Suppressor macrophage treated with lipopolysaccharide for 4 hours (primary cell): ENCODE measurements around the gene C1orf74.

Experiments used
- DNase-seq: peaks from one replicate; pipeline ENCODE4 v3.0.0-alpha.2; 2020

C1orf74 gene

DNA sequence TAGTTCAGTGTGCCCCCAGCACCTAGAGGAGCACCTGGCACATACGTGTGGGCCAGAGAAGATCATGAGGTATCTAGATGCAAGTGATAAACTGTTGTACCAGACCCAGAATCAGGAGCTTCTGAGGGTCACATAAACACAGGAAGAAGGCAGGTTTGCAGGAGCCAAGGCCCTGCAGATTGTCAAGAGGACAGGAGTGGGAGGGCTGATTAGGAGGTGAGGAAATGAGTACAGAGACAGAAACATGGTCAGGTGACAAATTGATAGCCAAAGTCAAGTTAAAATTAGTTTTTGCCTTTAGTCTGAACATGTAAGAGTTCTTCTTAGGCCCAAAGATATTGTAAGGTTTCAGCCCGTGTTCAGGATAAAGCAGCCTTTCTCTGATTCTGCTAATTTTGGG, 42.5 kb downstream of the C1orf74 start:
- DNase-seq = no peak

DNA sequence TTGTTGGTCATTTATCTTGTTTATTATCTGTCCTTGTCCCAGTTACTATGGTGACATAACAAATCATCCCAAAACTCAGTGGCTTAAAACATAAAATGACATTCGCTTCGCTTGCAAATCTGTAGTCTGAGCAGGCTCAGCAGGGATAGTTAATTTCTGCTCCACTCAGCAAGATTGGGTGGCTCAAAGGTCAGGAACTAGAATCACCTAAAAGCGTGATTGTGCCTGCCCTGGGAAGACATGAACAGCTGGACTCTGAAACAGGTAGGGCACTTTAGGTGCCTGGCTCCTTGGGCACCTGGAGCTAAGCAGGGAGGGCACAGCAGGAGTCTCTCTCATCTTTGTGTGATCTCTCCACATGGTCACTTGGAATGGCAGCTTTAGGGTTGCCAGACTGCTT, 43.2 kb downstream of the C1orf74 start:
- no peak for DNase-seq

DNA sequence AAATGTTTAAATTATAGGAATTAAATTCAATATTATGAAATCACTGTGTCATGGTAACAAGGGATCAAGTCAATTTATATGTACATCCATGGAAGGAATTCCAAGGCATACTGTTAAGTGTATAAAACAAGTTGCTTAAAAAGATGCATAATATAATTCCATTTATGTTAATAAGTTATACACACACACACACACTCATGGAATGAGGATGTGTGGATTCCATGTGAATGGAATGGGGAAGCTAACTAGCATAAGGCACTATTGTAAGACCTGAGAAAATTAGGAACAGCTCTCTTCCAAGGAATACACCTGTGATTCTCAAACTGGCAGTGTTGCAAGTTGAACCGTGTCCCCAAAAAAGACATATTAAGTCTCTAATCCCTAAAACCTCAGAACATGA, 46.1 kb downstream of the C1orf74 start:
- DNase-seq = no peak

DNA sequence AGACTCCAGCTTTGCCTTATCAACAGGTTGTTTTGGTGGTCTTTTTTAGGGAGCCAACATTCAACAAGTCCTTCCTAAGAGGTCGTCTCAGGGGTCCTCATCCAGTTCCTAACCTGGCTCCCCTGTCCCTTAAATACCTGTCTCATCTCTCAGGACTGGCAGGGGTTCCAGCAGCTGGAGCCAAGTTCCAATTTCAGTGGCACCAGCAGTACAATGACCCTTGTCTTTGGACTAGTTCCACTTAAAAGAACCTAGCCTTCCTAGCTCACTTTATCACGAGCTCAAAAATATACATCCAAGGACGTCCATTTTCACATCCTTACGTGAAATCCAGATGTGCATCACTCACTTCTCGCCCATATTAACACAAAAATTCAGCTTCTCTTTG, 47.2 kb downstream of the C1orf74 start:
- no peak for DNase-seq

DNA sequence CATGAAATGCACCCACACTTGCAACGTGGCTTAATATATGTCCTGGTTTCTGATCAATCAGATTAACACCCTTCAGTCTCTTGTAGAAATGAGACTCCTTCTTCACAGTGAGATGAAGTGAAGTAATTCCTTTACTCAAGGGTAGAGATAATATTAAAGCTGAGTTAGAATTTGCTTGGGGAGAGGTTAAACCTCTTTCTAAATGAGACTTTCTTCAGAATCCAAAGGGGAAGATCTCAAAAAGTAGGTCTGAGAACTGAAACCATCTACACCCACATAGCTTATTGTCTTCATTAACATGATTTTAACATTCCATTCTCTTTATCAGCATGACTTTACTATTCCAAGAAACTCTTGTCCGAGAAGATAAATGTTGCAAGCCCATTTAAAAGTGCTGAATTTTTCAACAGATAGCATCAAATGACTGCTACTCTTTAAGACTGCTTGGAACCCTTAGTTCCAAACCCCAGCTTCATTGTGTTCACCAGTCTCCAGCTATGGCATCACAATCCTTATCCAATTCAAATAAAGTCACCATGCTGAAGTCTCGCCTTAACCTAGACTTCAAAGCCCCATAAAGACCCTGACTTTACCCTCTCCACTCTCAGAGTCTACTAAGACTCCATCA, 47.8 kb downstream of the C1orf74 start:
- peak; percentile 69 for DNase-seq

DNA sequence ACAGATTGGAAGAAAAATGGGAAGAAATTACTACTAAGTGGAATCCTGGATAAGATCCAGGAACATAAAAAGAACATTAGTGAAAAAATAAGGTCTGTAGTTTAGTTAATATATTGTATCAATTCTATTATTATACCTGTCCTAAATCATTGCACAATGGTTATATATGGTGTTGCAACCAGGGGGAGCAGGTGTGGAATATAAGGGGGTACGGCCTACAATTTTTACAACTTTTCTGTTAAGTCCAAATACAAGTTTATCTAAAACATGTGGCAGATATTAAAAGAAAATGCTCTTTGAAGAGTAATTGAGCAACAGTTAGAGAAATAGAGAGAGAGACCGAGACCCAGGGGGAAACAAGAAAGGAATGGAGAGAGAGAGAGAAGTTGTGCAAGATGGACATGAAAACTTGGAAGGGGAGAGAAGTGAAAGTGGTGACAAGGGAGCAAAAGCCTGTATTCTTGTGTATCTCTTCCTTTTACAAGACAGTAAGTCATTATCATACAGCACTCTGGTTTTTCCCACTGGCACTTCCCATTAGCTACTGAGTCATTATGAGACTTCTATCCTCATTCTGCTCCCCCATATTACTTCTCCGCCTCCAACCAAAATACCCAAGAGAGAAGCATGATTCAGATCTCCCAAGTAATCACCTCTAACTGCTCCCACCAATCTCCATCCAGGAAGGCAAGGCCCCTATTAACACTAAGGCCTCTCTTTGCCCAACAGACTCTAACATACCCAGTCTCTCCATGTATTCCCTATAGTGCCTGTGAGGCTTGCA, 50.8 kb downstream of the C1orf74 start:
- peak; percentile 96 for DNase-seq

DNA sequence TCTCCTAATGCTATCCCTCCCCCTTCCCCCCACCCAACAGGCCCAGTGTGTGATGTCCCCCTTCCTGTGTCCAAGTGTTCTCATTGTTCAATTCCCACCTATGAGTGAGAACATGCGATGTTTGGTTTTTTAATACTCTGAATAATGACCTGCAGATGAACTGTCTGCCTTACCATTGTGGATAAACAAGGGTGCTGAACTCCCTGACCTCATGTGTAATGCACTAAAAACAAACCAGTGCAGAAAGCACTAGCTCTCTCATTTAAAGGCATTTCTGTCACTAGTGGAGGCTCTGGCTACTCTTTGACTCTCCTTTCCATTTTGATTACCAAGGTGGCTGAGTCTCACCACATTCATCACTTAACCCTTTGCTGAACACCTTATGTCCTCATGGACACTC, 51.6 kb downstream of the C1orf74 start:
- no peak for DNase-seq

DNA sequence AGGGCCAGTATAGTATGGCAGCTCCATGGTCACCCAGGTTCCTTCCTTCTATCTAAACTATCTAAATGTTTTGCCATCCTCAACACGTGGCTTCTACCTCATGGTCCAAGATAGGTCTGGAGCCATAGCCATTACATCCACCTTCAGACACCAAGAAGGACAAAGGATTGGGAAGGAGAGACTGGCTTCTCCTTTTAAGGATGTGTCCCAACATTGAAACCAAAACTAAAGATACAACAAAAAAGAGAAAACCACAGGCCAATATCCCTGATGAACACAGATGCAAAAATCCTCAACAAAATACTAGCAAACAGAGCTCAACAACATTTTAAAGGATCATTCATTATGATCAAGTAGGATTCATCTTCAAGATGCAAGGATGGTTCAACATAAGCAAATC, 54.9 kb downstream of the C1orf74 start:
- peak; percentile 59 for DNase-seq
